ENCODE data around the gene SGMS2. TPM values are rescaled to one million over a fixed set of nuclear protein-coding genes. Genes with fewer than 3 reads are reported as not detected.

Gene SGMS2
- total and polyA plus RNA-seq, 11 donors, result 2.6 to 117 (median 29.8) TPM

DNA sequence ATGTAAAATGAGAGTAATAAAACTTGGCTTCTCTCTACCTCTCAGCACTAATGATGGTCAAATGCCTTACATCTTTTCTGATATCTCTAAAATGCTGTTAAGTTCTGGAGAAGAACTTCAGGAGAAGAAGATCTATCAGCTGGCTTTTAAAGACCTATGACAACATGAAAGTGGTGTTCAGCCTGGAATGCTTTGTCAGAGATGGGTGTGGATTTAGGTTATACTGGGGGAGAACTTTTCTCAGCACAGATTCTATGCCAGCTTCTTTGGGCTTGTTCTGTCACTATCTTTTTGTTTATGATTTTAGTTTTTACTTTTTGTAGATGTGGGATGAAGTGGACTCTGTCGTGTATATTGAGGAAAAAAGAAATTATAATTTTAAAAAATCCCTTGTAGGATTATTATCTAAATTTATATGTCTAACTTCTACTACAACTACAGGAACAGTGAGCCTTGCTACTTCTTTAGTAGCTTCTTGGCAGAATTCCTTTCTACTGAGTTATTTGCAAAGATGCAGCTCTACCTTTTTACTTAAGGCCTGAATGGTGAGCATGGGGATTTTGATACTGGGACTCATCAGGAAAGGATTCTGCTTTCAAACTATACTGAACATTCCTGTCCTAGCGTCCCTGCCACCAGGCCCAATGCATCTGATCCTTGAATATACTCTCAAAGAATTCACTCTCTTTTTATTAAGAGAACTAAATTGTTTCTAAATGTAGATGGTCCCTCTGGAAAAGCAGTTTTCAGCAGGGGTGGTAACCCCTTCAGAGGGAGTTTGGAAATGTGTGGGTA is 126.2 kb downstream of the SGMS2 start:
- DNase-seq, result no peak
- peaks cover 0 to 77% (median 25%) of the 10 kb centered on the region in 9 donors for H3K36me3 ChIP-seq
- H3K27me3 ChIP-seq, result no peaks in the 10 kb centered on the region
- H3K9me3 ChIP-seq, result peaks cover 0 to 7% (median 0%) of the 10 kb centered on the region in 12 donors
- 90 to 95% (median 94%) methylated on average over 2 of the region's 2 CpGs for WGBS, 4 donors
- H3K4me1 ChIP-seq, result no peaks in the 10 kb centered on the region
- H3K4me3 ChIP-seq, result no peak overlapping the region
- ATAC-seq, result no peak
- no peak overlapping the region for H3K27ac ChIP-seq
- intact Hi-C loops (cut with DNase I), result no loop called here
- TF ChIP-seq CTCF (IDR thresholded peaks at IDR 0.05) (no peak), POLR2A (IDR thresholded peaks at IDR 0.05) (no peak)

DNA sequence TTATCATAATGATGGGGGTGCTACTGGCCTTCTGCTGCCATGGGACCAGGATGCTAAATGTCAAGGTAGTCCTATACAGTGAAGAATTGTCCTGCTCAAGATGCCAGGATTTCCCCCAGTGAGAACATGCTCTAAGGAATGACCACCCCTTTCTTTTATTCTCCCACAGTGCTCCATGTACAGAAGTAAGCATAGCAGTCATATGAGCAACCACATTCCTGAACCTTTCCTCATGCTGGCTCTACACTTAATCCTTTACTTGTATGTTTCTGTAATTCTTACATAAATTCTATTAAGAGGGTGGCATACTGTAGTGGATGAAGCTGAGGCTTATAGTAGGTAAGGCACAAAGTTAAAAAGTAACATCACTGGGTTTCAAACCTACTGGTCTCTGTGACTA is 126.8 kb downstream of the SGMS2 start:
- Histone ChIP-seq H3K36me3 (peaks cover 0 to 71% (median 24%) of the 10 kb centered on the region in 9 donors), H3K9me3 (peaks cover 0 to 13% (median under 1%) of the 10 kb centered on the region in 12 donors), H3K4me1 (no peaks in the 10 kb centered on the region), H3K4me3 (no peak overlapping the region), H3K27me3 (no peaks in the 10 kb centered on the region), H3K27ac (no peak overlapping the region)
- TF ChIP-seq POLR2A (IDR thresholded peaks at IDR 0.05) (no peak), CTCF (IDR thresholded peaks at IDR 0.05) (no peak)
- intact Hi-C loops (cut with DNase I), result no loop called here
- no peak for DNase-seq
- no peak for ATAC-seq

GRCh38 chr4:107956011-107956410 is 131.3 kb downstream of the SGMS2 start:
- no peak for TF ChIP-seq CTCF (IDR thresholded peaks at IDR 0.05)
- TF ChIP-seq POLR2A (IDR thresholded peaks at IDR 0.05), result no peak
- no peak overlapping the region for H3K4me3 ChIP-seq
- peaks cover 0 to 24% (median 6%) of the 10 kb centered on the region in 12 donors for H3K9me3 ChIP-seq
- DNase-seq (no peak), ATAC-seq (no peak)
- H3K27ac ChIP-seq, result no peak overlapping the region
- H3K4me1 ChIP-seq, result no peaks in the 10 kb centered on the region
- H3K27me3 ChIP-seq, result no peaks in the 10 kb centered on the region
- peaks cover 0 to 27% (median 6%) of the 10 kb centered on the region in 9 donors for H3K36me3 ChIP-seq
- WGBS, 4 donors, result 79 to 89% (median 88%) methylated on average over 1 of the region's 1 CpG
- intact Hi-C loops (cut with DNase I), result no loop called here

Other genes with a start within 250 kb of the SGMS2 start
- gene PAPSS1, start 104.7 kb upstream of the SGMS2 start, total RNA-seq, result 10 to 100 TPM in 4 of 9 donors, 1 to 10 TPM in 5; 7.4 to 32.7 (median 9.3) TPM
- 10 to 100 TPM in 1 of 2 donors, 1 to 10 TPM in 1; 5.9 to 16.3 TPM for gene PAPSS1, start 104.7 kb upstream of the SGMS2 start, polyA plus RNA-seq
- gene CYP2U1, start 106.6 kb downstream of the SGMS2 start, total RNA-seq, result 10 to 100 TPM in 1 of 9 donors, 1 to 10 TPM in 8; 5.5 to 11.8 (median 6.9) TPM
- gene CYP2U1, start 106.6 kb downstream of the SGMS2 start, polyA plus RNA-seq, result 1 to 10 TPM; 3.7 to 5.8 TPM
- gene HADH, start 165.0 kb downstream of the SGMS2 start, total RNA-seq, result 100 to 1,000 TPM; 138 to 382 (median 217) TPM
- gene HADH, start 165.0 kb downstream of the SGMS2 start, polyA plus RNA-seq, result 100 to 1,000 TPM in 1 of 2 donors, 10 to 100 TPM in 1; 60.6 to 147 TPM